Endodermal cell (in vitro differentiated cells): ENCODE results near the gene FDXR. TPM values are rescaled to one million over a fixed set of nuclear protein-coding genes. Genes with fewer than 3 reads are reported as not detected.

Source experiments
- DNase-seq: peaks from one replicate; pipeline ENCODE4 v3.0.0-alpha.2; 2017
- H3K27ac ChIP-seq: 2 replicates; pipeline ENCODE4 v1.5.1; 2013; ENCODE audit warnings: mild to moderate bottlenecking, low read depth, low read length, moderate library complexity
- H3K27me3 ChIP-seq: 2 replicates; pipeline ENCODE4 v1.6.1; 2013; ENCODE audit warnings: mild to moderate bottlenecking, low read length, moderate library complexity; ENCODE audit not compliant: insufficient read depth, control insufficient read depth, poor library complexity, severe bottlenecking
- H3K36me3 ChIP-seq: 2 replicates; pipeline ENCODE4 v1.7.0; 2013; ENCODE audit warnings: mild to moderate bottlenecking, low read length, moderate library complexity; ENCODE audit not compliant: control insufficient read depth, insufficient read depth
- H3K4me1 ChIP-seq: one replicate; pipeline ENCODE4 v1.7.0; 2013; ENCODE audit warnings: low read length; ENCODE audit not compliant: control insufficient read depth, insufficient read depth
- H3K4me3 ChIP-seq: 2 replicates; pipeline ENCODE4 v1.5.1; 2013; ENCODE audit warnings: mild to moderate bottlenecking, low read length, moderate library complexity
- H3K9ac ChIP-seq: 2 replicates; pipeline ENCODE4 v1.6.1; 2013; ENCODE audit warnings: mild to moderate bottlenecking, low read length, moderate library complexity; ENCODE audit not compliant: poor library complexity, severe bottlenecking; ENCODE audit errors: extremely low read depth
- H3K9me3 ChIP-seq: 2 replicates; pipeline ENCODE4 v1.6.1; 2013; ENCODE audit warnings: mild to moderate bottlenecking, low read length, moderate library complexity; ENCODE audit not compliant: control insufficient read depth
- H3K27ac Mint-ChIP-seq: 2 replicates; pipeline ENCODE4 v1.8.0; 2020; ENCODE audit warnings: mixed read lengths
- H3K27me3 Mint-ChIP-seq: 2 replicates; pipeline ENCODE4 v1.8.0; 2021; ENCODE audit warnings: mild to moderate bottlenecking, mixed read lengths; ENCODE audit not compliant: insufficient read depth
- H3K36me3 Mint-ChIP-seq: 2 replicates; pipeline ENCODE4 v1.8.0; 2020; ENCODE audit warnings: low read depth, mixed read lengths
- H3K4me1 Mint-ChIP-seq: 2 replicates; pipeline ENCODE4 v1.8.0; 2020; ENCODE audit warnings: mixed read lengths
- H3K4me3 Mint-ChIP-seq: 2 replicates; pipeline ENCODE4 v1.8.0; 2020; ENCODE audit warnings: mild to moderate bottlenecking, moderate library complexity, mixed read lengths
- H3K9me3 Mint-ChIP-seq: 2 replicates; pipeline ENCODE4 v1.8.0; 2020; ENCODE audit warnings: mild to moderate bottlenecking, mixed read lengths
- CTCF ChIP-seq: fragments of 200-600 bp; sonication (generic); conservative IDR thresholded peaks from 2 replicates; pipeline ENCODE4 v1.5.0; 2021; ENCODE audit warnings: antibody characterized with exemption, mild to moderate bottlenecking
- WGBS, 2 experiments: methylation state at CpG; one replicate each; pipeline versions ENCODE4 v1.1.5 to v1.1.7; 2013; ENCODE audit warnings: missing lambda C conversion rate in 2 of 2, mixed read lengths in 1 of 2; ENCODE audit not compliant: insufficient coverage in 1 of 2, insufficient read length in 1 of 2; 5-methylcytosine and 5-hydroxymethylcytosine counted together
- total RNA-seq, 2 donors: library from RNA; stranded (reverse); fragmentation: NEBNext Ultra II Directional in 1 of 2; extraction: Animal tissue kit (Norgen Biotek cat#: 25700) in 1 of 2; gene quantifications; 2 replicates in 1 of 2; 3 replicates in 1 of 2; pipeline ENCODE4 v1.2.1, GENCODE V29; 2021

Gene FDXR
- total RNA-seq, 2 donors from 2014 or later: 17.3 to 19.4 TPM

GRCh38 chr17:74836191-74836590 is 36.6 kb downstream of the FDXR start:
- Histone ChIP-seq H3K36me3 (peaks cover 4% of the 10 kb centered on the region), H3K27ac (no peak overlapping the region), H3K9ac (no peak overlapping the region), H3K4me3 (no peak overlapping the region), H3K4me1 (peaks cover 5% of the 10 kb centered on the region), H3K9me3 (no peaks in the 10 kb centered on the region), H3K27me3 (no peaks in the 10 kb centered on the region)
- no peak for DNase-seq
- Mint-ChIP-seq H3K36me3 (peaks cover 14% of the 10 kb centered on the region), H3K4me3 (no peak overlapping the region), H3K9me3 (no peaks in the 10 kb centered on the region), H3K4me1 (peaks cover 14% of the 10 kb centered on the region), H3K27ac (no peak overlapping the region), H3K27me3 (peaks cover 3% of the 10 kb centered on the region)
- WGBS, 2 experiments: 94 to 95% methylated on average over 17 to 26 of the region's 26 CpGs
- TF ChIP-seq CTCF: no peak

- 84 to 95% methylated on average over 4 to 16 of the region's 16 CpGs for WGBS, 2 experiments
Measured at GRCh38 chr17:74833501-74834377, 39.1 kb downstream of the FDXR start.

GRCh38 chr17:74832421-74832820 is 40.4 kb downstream of the FDXR start:
- WGBS, 2 experiments: 92 to 95% methylated on average over 8 to 9 of the region's 9 CpGs
- peaks cover 4% of the 10 kb centered on the region for H3K36me3 ChIP-seq
- Mint-ChIP-seq H3K27ac (no peak overlapping the region), H3K27me3 (no peaks in the 10 kb centered on the region), H3K36me3 (peaks cover 29% of the 10 kb centered on the region), H3K4me3 (no peak overlapping the region), H3K9me3 (no peaks in the 10 kb centered on the region), H3K4me1 (no peaks in the 10 kb centered on the region)
- no peaks in the 10 kb centered on the region for H3K27me3 ChIP-seq
- DNase-seq: no peak
- no peak for TF ChIP-seq CTCF
- H3K9me3 ChIP-seq: no peaks in the 10 kb centered on the region
- no peak overlapping the region for H3K9ac ChIP-seq
- H3K27ac ChIP-seq: no peak overlapping the region
- no peaks in the 10 kb centered on the region for H3K4me1 ChIP-seq
- H3K4me3 ChIP-seq: no peak overlapping the region

More at GRCh38 chr17:74833501-74834377, 39.1 kb downstream of the FDXR start:
- Histone ChIP-seq H3K27ac (peak overlapping the region; percentile 29), H3K9ac (no peak overlapping the region), H3K4me1 (no peaks in the 10 kb centered on the region), H3K9me3 (no peaks in the 10 kb centered on the region), H3K36me3 (peaks cover 4% of the 10 kb centered on the region), H3K4me3 (no peak overlapping the region), H3K27me3 (no peaks in the 10 kb centered on the region)
- no peak for DNase-seq
- Mint-ChIP-seq H3K27ac (no peak overlapping the region), H3K27me3 (no peaks in the 10 kb centered on the region), H3K4me1 (no peaks in the 10 kb centered on the region), H3K4me3 (no peak overlapping the region), H3K36me3 (peaks cover 29% of the 10 kb centered on the region), H3K9me3 (no peaks in the 10 kb centered on the region)
- no peak for TF ChIP-seq CTCF
